ENCODE results near the gene MAP1LC3B2. TPM values are rescaled to one million over a fixed set of nuclear protein-coding genes. Genes with fewer than 3 reads are reported as not detected.

Gene MAP1LC3B2
- total and polyA plus RNA-seq, 2 of the 8 experiments (the other 6 are each of a cell fraction or from before 2014, with no cell fraction given) = 0.39 to 1.5 TPM

- no peaks in the 10 kb centered on the region; a peak in 1 of 7 replicates for H3K27me3 ChIP-seq (replicated peaks in 1 of 4; ENCODE audit: control insufficient read depth in 3 of 4, extremely low read depth in 1 of 4, insufficient read depth in 3 of 4, low read length in 3 of 4)
- H3K4ac ChIP-seq (replicated peaks; ENCODE audit: insufficient read length, low read depth, low read length) = no peak overlapping the region
- H2AK5ac ChIP-seq (ENCODE audit: low read depth, low read length) = no peak overlapping the region
- WGBS, 2 experiments (ENCODE audit: extremely low coverage in 1 of 2, insufficient coverage in 1 of 2, insufficient read length in 1 of 2, insufficient replicate concordance in 2 of 2, low coverage in 1 of 2, low lambda C conversion rate in 2 of 2, missing lambda C conversion rate in 1 of 2) = 85% methylated on average over 1 of the region's 1 CpG; no CpG with 5 or more reads in 1 of the 2 experiments
- no peak overlapping the region for H4K91ac ChIP-seq (replicated peaks; ENCODE audit: insufficient read length, low read length)
- no peak overlapping the region for H3K56ac ChIP-seq (replicated peaks; ENCODE audit: insufficient read length, low read depth, low read length)
- POLR2A ChIA-PET (ENCODE audit: partially characterized antibody) = no interaction called here
- H3K4me3 ChIP-seq (ENCODE audit: extremely low read depth in 1 of 4, insufficient read depth in 2 of 4, low read depth in 3 of 4, low read length in 4 of 4) = no peak overlapping the region
- H3K79me2 ChIP-seq (ENCODE audit: control insufficient read depth in 1 of 2, insufficient read depth in 2 of 2, low read length in 2 of 2) = no peaks in the 10 kb centered on the region
- H3K79me1 ChIP-seq (ENCODE audit: low read depth, low read length) = no peaks in the 10 kb centered on the region
- H3K4me2 ChIP-seq (ENCODE audit: insufficient read depth in 1 of 2, low read depth in 2 of 2, low read length in 2 of 2) = no peak overlapping the region
- no peak overlapping the region for H2BK5ac ChIP-seq (ENCODE audit: low read depth, low read length)
- no peak overlapping the region for H2AFZ ChIP-seq (ENCODE audit: low read length)
- DNase-seq (ENCODE audit: low read depth in 1 of 2, low spot score in 2 of 2) (no peak), FAIRE-seq (no peak)
- no peaks in the 10 kb centered on the region for H3K36me3 ChIP-seq (ENCODE audit: control insufficient read depth in 2 of 4, insufficient read depth in 4 of 4, low read length in 3 of 4)
- no peaks in the 10 kb centered on the region for H3K23me2 ChIP-seq (ENCODE audit: low read depth, low read length)
- no peaks in the 10 kb centered on the region for H4K20me1 ChIP-seq (replicated peaks in 1 of 2; ENCODE audit: control insufficient read depth in 1 of 2, insufficient read depth in 2 of 2, low read length in 2 of 2)
- no peak overlapping the region for H4K5ac ChIP-seq (ENCODE audit: insufficient read length, low read depth, low read length)
- no peak overlapping the region for H3K14ac ChIP-seq (ENCODE audit: insufficient read length)
- H3K4me1 ChIP-seq (replicated peaks in 1 of 4; ENCODE audit: control insufficient read depth in 3 of 4, insufficient read depth in 4 of 4, low read length in 3 of 4) = peaks cover 2 to 5% (median 4%) of the 10 kb centered on the region in 4 experiments
- H2BK120ac ChIP-seq (replicated peaks; ENCODE audit: low read depth, low read length) = no peak overlapping the region
- no peak overlapping the region for H3K18ac ChIP-seq (ENCODE audit: extremely low read depth, low read length)
- no peak overlapping the region for H4K8ac ChIP-seq (ENCODE audit: extremely low read depth, insufficient read depth, low read length)
- no peak overlapping the region for H2BK15ac ChIP-seq (ENCODE audit: low read length)
- no peak overlapping the region for H2BK20ac ChIP-seq (ENCODE audit: low read length)
- H3K27ac ChIP-seq (ENCODE audit: low read depth, low read length) = no peak overlapping the region
- no peak overlapping the region for H3K9ac ChIP-seq (replicated peaks in 1 of 4; ENCODE audit: extremely low read depth in 1 of 4, low read depth in 3 of 4, low read length in 3 of 4)
- no peak overlapping the region for H2BK12ac ChIP-seq (ENCODE audit: low read depth, low read length)
- TF ChIP-seq SAP30 (IDR thresholded peaks at IDR 0.05; ENCODE audit: insufficient read depth, insufficient replicate concordance, low read length) (no peak), SIX5 (IDR thresholded peaks at IDR 0.05; ENCODE audit: low read depth, low read length) (no peak), CEBPB (IDR thresholded peaks at IDR 0.05; ENCODE audit: low read depth, low read length) (no peak)
- TF ChIP-seq, protein P1, sequence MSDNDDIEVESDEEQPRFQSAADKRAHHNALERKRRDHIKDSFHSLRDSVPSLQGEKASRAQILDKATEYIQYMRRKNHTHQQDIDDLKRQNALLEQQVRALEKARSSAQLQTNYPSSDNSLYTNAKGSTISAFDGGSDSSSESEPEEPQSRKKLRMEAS (IDR thresholded peaks at IDR 0.05) = no peak
- TF ChIP-seq, protein P2, sequence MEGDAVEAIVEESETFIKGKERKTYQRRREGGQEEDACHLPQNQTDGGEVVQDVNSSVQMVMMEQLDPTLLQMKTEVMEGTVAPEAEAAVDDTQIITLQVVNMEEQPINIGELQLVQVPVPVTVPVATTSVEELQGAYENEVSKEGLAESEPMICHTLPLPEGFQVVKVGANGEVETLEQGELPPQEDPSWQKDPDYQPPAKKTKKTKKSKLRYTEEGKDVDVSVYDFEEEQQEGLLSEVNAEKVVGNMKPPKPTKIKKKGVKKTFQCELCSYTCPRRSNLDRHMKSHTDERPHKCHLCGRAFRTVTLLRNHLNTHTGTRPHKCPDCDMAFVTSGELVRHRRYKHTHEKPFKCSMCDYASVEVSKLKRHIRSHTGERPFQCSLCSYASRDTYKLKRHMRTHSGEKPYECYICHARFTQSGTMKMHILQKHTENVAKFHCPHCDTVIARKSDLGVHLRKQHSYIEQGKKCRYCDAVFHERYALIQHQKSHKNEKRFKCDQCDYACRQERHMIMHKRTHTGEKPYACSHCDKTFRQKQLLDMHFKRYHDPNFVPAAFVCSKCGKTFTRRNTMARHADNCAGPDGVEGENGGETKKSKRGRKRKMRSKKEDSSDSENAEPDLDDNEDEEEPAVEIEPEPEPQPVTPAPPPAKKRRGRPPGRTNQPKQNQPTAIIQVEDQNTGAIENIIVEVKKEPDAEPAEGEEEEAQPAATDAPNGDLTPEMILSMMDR (IDR thresholded peaks at IDR 0.05; ENCODE audit: control extremely low read depth in 1 of 3, insufficient read depth in 1 of 3, low read depth in 1 of 3, low read length in 3 of 3) = no peak
- CTCF ChIA-PET (ENCODE audit: partially characterized antibody) = interaction anchor here (1.4 kb wide), 1 partner anchor 17 kb away, joined by 4 read pairs; no protein-coding TSS in a partner anchor
- H3K23ac ChIP-seq (ENCODE audit: insufficient read length) = no peak overlapping the region
- H3K9me3 ChIP-seq (ENCODE audit: insufficient read depth in 2 of 2, low read depth in 1 of 2, low read length in 1 of 2) = no peaks in the 10 kb centered on the region
These were observed 4.1 kb downstream of the MAP1LC3B2 start for GRCh38 chr12:116563262-116563661.

Measured in H1 (cell line).